HL-60 (cell line): ENCODE data around the gene XKR8.

ENCODE experiments used
- CTCF ChIP-seq: IDR thresholded peaks from one replicate; pipeline ENCODE4 v1.5.1; 2011; ENCODE audit warnings: low read length, control low read depth, inconsistent platforms; ENCODE audit not compliant: insufficient read depth
- GABPA ChIP-seq: IDR thresholded peaks from 2 replicates; pipeline ENCODE4 v1.6.1; 2012; ENCODE audit warnings: low read depth
- POLR2AphosphoS5 ChIP-seq: IDR thresholded peaks from 2 replicates; pipeline ENCODE4 v1.6.1; 2012; ENCODE audit warnings: low read depth
- REST ChIP-seq: IDR thresholded peaks from 2 replicates; pipeline ENCODE4 v1.6.1; 2012; ENCODE audit warnings: low read depth; ENCODE audit not compliant: insufficient replicate concordance
- SPI1 ChIP-seq: IDR thresholded peaks from 2 replicates; pipeline ENCODE4 v1.6.1; 2012; ENCODE audit warnings: low read depth, mild to moderate bottlenecking, borderline replicate concordance

- TF ChIP-seq POLR2AphosphoS5 (no peak), REST (no peak), CTCF (no peak), SPI1 (no peak), GABPA (no peak)
These were observed 7.5 kb downstream of the XKR8 start for GRCh38 chr1:27967106-27967883.
